ENCODE data around the gene COQ10A. TPM values are rescaled to one million over a fixed set of nuclear protein-coding genes. Genes with fewer than 3 reads are reported as not detected.
A peak's percentile ranks its signal among the peaks of the same experiment; 100 is the strongest.

The COQ10A gene
- total and polyA plus RNA-seq, 2 of the 13 experiments (the other 11 are each of a cell fraction or from before 2014, with no cell fraction given) = 21.0 to 37.3 TPM

- TF ChIP-seq TBX3 (IDR thresholded peaks at IDR 0.05; ENCODE audit: borderline replicate concordance) (peak; percentile 84), GFI1 (CRISPR knock-in tag; IDR thresholded peaks at IDR 0.05; ENCODE audit: borderline replicate concordance) (no peak), AGO1 (IDR thresholded peaks at IDR 0.05; ENCODE audit: low read depth, low read length, poor library complexity, severe bottlenecking) (no peak), ZNF569 (CRISPR knock-in tag; IDR thresholded peaks at IDR 0.05; ENCODE audit: borderline replicate concordance) (no peak), RFX3 (CRISPR knock-in tag; IDR thresholded peaks at IDR 0.05) (peak; percentile 63), TP53 (CRISPR knock-in tag; conservative IDR thresholded peaks at IDR 0.05) (no peak), ZNF800 (CRISPR knock-in tag; IDR thresholded peaks at IDR 0.05) (peak; percentile 78; the same call in 1 of the 2 replicates), HBP1 (CRISPR knock-in tag; IDR thresholded peaks at IDR 0.05; ENCODE audit: low read depth) (no peak), ZNF382 (CRISPR knock-in tag; IDR thresholded peaks at IDR 0.05; ENCODE audit: borderline replicate concordance) (no peak), ZNF704 (CRISPR knock-in tag; IDR thresholded peaks at IDR 0.05; ENCODE audit: borderline replicate concordance) (no peak), HOXA5 (CRISPR knock-in tag; IDR thresholded peaks at IDR 0.05) (no peak), TFDP1 (CRISPR knock-in tag; IDR thresholded peaks at IDR 0.05; ENCODE audit: borderline replicate concordance) (no peak), CENPBD1 (CRISPR knock-in tag; IDR thresholded peaks at IDR 0.05; ENCODE audit: borderline replicate concordance, low read depth) (no peak), TFAP4 (IDR thresholded peaks at IDR 0.05; ENCODE audit: borderline replicate concordance, low read depth) (peak; percentile 84; the same call in 1 of the 2 replicates), ZNF605 (CRISPR knock-in tag; IDR thresholded peaks at IDR 0.05) (no peak), MXD1 (CRISPR knock-in tag; IDR thresholded peaks at IDR 0.05) (peak; percentile 67; the same call in 1 of the 2 replicates), ATF7-NPFF (CRISPR knock-in tag; IDR thresholded peaks at IDR 0.05; ENCODE audit: low read depth) (peak; percentile 95), ZFP90 (CRISPR knock-in tag; IDR thresholded peaks at IDR 0.05; ENCODE audit: borderline replicate concordance) (no peak; the same call in 1 of the 2 replicates), TCF12 (IDR thresholded peaks at IDR 0.05) (no peak), TCF12 (CRISPR knock-in tag; IDR thresholded peaks at IDR 0.05) (no peak), ZNF446 (CRISPR knock-in tag; IDR thresholded peaks at IDR 0.05) (peak; percentile 84; the same call in 1 of the 2 replicates)
These were observed at the start of gene COQ10A (continued) for GRCh38 chr12:56266693-56267442.

All from HepG2 (cell line).